K562 (cell line): ENCODE results near the gene TMEM200A.

Experiments
- ELF4 ChIP-seq: fragments of 450-650 bp; formaldehyde crosslinking; IDR thresholded peaks from 2 replicates; pipeline ENCODE4 v1.4.0; 2022; ENCODE audit warnings: missing genetic modification characterization
- MTA3 ChIP-seq: fragments of 450-650 bp; formaldehyde crosslinking; IDR thresholded peaks from 2 replicates; pipeline ENCODE4 v1.6.1; 2017; ENCODE audit warnings: mild to moderate bottlenecking, borderline replicate concordance
- NBN ChIP-seq: fragments of 450-650 bp; IDR thresholded peaks from 2 replicates; pipeline ENCODE4 v1.6.1; 2016; ENCODE audit warnings: low read depth, mild to moderate bottlenecking
- RBM25 ChIP-seq: fragments of 200-400 bp; formaldehyde crosslinking; IDR thresholded peaks from 2 replicates; pipeline ENCODE4 v1.6.1; 2018; ENCODE audit warnings: low read length, low read depth, moderate library complexity; ENCODE audit not compliant: severe bottlenecking

GRCh38 chr6:130362128-130362527, 3.7 kb upstream of the TMEM200A start:
- TF ChIP-seq RBM25, result no peak
- TF ChIP-seq ELF4 (CRISPR knock-in tag), result no peak
- TF ChIP-seq MTA3, result no peak
- no peak for TF ChIP-seq NBN
